HPDE6-E6E7 (cell line): Measurements from ENCODE around the gene URAD.
A peak's percentile ranks its signal among the peaks of the same experiment; 100 is the strongest.

Source experiments
- DNase-seq: peaks from one replicate; pipeline ENCODE4 v3.0.0; 2011; ENCODE audit warnings: missing footprints; ENCODE audit errors: extremely low spot score

URAD gene

DNA sequence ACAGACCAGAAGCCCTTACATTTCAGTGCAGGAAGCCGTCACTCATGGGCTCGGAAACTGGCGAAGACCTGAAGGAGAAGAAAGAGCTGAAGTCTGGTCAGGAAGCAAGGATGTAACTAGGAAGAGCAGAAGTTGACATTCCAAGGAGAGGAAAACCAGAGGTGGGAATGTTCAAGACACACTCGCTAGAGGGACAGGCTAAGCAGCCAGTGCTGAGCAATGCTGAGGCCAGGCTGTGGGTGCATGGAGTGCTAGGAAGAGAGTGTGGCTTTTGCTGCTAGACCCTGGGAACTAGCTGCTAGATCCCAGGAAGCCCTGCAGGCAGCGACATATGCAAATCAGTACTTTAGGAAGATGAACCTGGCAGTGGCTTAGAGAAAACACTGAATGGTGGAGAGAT, 12.1 kb upstream of the URAD start:
- no peak for DNase-seq

DNA sequence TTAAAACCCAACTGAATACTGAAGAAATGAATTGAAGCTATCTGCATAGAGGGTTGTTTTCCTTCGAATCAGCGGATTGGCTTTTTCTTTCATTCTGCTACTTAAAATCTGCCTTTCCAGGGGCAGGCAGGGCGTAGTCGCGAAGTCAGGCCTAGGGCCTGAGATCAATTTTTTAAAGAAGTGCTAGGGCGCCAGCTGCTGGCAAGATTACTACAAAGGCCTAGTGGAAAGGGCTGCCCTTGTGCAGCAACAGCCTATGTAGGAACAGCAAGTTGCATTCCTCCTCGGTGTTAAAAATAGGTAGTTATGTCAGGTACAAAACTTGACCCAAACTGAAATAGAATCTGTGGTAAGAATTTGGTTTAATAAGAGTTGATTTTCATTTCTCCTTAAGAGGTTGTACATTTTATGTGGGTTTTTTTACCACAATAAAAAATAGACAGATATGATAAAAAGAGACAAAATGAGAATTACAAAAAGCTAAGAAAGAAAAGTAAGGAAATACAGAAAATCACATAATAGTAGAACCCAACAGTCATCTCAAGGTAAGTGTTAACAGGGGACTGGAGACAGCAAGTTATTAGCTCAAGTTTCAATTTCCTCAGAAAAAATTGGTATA, 9.5 kb upstream of the URAD start:
- DNase-seq: peak; percentile 3

DNA sequence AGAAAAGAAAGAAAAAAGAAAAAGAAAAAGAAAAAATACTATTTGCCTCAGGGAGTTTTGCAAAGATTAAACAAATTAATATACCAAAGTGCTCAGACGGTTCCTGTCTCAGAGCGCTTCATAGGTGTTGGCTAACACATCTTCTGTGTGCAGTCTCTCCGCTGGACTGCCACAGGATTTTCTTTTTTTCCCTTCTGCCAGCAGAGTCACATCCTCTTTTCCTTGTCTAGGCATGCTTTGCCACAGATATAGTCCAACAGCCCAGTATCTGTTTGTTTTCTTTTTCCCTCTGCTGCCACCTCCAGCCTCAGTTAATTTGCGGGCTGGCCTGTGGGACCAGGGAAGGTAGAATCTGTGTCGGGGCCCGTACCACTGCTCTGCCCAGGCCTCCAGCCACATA, 3.4 kb upstream of the URAD start:
- no peak for DNase-seq

DNA sequence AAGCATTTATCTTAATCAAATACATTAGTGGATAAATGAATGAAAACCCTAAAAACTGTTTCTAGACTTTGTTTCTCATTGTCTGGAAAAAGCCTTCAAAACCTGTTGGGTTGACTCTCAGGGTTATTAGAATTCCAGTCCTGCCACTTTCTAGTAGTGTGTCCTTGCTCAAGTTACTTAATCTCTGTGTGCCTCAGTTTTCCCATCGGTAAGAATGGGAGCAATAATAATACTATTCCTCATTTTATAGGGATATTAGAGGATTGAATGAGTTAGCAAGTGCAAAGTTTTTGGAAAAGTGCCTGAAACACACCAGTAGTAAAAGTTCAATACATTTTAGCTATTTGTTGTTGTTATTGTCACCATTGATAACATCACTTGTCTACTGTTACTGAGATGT, 2.9 kb downstream of the URAD start:
- DNase-seq: no peak

DNA sequence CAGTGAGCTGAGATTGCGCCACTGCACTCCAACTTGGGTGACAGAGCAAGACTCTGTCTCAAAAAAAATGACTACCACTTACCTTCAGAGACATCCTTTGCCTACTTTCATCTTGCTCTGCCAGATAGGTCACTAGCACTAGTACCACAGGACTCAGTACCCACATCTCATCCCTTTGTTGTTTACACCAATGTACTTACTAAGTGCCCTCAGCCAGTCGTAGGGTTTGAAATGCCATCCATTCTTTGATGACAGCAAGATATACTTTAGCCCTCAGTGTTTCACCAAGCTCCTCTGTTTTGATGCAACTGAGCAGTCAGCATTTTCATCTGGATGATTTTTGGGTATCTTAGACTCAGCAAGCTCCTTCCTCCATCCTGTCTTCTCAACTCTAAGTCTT, 6.1 kb downstream of the URAD start:
- DNase-seq: no peak

DNA sequence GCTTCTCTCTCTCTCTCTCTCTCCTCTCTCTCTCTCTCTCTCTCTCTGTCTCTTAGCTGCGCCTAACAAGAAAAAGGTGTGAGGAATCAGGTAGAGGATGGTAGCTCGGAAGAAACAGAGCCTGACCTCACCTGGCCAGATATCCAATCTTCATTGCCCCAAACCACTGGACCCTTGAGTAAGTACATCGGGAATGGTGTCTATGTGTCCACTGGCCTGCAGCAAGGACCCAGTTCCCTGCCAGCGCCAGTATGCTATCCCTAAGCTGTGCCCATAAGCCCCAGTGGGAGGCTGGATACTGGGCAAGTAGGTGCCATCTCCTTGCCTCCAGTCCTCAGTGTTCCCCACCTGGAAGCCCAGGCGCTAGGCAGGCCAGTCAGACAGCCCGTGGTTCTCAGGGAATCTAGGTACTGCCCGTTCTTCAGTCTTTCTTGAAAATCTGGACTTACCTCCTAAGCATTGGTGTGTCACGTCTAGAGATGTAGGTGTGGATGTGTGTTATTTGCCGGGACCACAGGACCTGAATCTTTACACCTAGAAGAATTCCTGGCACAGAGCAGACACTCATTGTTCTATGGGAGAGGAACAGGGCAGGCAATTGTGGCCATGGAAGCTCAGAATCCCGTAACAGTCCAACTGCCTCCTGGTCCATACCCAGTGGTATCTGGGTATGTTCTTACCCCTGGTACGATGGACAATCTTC, 7.3 kb downstream of the URAD start:
- DNase-seq: no peak

DNA sequence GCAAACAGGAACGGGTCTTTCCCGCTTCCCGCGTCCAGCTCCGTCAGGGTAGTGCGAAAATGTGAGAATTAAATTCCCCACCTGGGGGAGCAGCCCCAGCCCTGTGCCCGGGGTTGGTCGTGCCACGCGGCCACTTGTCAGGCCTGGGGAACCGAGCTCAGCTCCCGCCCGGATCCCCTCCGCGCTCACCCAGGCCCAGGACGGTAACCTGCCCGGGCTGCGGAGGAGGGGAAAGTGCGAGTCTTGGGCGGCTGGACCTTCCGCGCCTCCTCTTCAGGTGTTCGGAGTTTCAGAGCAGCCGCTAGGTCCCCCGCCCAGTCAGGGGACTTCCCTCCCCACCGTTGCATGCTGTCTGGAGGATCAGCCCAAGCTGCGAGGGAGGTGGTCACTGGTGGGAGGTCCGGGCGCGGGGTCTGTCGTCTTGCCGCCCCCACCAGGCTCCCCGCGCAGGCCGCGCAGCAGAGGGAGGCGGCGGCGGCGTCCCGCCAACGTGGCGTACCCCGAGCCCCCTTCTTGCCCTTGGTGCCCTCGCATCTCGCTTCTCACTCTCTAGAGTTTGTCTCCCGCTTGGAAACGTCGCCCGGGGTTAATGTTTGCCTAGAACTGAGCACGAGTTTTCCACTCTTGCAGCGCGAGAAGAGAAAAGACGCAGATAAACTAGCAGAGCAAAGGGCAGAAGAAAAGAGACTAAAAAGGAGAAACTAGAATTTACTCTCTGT, 8.1 kb downstream of the URAD start:
- DNase-seq: no peak

DNA sequence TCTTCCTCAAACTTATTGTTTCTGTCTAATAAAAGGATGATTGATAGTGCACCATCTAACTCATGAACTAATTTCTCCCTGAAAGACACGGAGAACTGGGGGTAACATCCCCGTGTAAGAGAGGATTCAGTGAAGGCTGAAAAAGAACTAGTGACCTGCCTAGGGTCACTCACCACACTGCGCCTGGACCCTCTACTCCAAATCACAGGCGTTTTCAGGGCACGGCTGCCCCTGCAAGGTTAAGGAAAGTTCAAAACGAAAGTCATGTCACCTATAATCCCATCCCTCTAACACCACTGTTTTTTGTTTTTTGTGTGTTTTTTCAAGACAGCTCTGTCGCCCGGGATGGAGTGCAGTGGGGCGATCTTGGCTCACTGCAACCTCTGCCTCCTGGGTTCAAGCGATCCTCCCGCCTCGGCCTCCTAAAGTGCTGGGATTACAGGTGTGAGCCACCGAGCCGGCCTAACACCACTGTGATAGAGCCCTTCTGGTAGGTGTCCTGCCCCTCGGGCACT, 8.7 kb downstream of the URAD start:
- no peak for DNase-seq

DNA sequence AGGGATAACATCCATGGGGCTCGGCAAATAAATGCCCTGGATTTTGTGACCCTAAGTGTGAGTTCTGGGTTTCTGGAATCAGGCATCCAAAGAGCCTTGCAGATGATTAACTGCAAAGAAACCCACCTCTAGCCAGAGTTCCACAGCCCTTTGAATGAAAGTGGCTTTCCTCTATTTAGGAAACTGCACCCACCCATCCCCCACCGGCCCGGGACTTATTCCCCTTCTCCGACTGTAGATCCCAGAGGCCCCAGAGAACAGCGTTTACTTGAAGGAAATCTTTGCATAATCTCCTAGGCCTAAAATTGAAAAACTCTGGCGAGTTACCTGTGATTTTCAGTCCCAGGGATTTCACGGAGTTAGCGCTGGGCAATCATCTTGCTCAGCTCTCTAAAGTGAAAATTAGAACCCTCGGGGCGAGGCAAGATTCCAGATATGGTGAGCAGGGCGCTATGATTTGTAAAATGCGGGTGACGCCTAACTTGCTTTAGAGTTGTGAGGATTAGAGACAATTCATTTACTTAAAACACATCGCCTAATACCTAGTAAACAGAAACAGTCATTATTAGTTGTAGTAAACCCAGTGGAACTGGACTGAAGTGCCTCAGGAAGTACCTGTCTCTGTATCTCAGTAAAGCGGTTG, 9.4 kb downstream of the URAD start:
- DNase-seq: no peak

DNA sequence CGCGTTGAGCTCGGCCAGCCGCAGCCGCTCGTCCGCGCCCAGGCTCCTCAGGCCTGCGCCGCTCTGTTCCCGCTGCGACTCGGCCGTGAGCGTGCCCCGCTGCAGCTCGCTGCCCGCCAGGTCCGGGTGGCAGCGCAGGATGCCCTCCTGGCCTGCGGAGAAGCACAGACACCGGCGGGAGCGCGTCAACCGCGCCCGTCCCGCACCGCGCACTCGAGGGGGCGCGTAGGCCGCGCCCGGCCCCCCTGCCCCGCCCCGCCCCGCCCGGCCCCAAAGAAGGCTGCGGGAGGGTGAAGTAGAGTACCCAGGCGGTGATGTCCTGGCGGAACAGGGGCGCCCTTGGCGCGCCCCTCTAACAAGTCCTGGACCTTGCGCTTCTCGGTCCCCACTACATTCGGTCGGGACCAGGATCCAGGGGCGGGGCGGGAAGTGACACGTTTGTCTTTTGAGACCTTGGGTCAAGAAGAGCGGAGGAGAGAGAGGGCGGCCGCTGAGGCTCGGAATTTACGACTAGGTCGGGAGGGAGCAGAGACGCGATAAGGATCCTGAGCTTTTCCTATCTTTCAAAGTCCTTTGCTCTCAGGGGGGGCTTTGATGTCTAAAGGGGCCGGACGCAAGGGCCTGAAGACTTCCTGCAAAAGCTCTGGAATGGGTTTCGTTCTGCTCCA, 10.1 kb downstream of the URAD start:
- DNase-seq: no peak

DNA sequence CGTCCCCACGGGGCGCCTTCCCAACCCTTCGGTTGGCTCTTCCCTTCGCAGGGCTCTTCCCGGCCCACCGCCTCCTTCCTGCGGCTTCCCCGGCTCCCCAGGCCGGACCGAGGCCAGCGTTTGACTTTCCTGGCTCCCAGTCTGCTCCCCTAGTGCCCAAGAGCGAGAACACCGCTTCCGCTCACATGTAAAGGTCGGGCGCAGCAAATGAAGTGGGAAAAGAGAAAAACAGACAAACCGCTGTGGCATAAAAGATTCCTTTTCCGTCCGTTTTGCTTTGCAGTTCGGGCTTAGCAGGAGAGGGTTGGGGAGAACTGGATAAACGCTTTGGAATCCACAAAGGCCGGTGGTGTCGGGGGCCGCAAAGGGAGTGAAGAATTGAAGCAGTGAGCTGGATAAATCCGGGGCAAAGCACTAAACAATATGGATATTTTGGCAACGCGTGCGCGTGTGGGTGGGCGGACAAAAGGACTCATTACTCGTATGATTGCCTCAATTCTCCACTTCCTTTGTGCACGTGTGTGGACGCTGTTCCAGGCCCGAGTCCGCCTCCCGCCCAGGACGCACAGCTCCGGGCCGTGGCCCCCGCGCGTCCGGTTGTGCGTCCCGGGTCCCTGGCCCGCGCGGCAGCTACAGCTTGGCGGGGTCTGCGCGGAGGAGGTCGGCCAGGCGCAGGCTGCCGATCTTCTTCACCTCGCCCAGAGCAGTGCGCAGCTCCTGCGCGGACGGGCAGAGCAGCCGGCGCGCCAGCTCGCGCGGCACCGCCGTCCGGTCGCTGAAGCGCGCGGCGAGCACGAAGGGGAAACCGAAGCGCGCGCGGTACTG, 10.8 kb downstream of the URAD start:
- DNase-seq: no peak

DNA sequence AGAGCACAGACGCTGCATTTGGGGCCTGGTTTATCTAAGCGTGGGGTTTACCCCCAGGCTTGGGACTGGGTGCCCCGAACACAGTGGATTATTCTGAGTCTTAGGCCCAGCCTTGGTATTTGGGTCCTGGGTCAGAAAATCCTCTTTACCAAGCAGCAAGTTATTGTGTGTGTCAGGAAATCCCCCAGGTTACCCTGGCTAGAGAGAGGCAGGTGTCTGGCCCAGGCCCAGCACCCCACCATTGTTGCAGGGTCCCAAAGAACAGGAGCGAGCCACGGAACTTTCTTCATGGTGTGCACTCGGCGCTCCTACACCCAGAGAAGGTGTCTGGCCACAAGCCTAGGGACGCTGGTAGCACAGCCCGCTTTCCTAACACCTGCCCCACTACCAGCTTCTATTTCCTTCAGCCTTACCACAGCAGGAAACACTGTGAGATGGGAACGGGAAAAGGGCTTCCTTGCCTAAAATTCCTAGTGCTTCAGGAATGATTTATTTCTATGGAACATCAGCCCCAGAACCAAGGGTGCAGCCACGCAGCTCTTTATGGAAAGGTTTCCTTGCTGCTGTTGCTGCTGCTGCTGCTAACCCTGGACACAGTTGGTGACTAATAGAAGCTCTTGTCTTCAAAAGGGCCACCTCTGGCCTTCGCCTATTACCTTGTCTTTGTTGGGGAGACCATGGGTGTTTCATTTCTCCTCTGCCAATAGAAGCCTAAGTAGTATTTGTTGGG, 12.0 kb downstream of the URAD start:
- no peak for DNase-seq

DNA sequence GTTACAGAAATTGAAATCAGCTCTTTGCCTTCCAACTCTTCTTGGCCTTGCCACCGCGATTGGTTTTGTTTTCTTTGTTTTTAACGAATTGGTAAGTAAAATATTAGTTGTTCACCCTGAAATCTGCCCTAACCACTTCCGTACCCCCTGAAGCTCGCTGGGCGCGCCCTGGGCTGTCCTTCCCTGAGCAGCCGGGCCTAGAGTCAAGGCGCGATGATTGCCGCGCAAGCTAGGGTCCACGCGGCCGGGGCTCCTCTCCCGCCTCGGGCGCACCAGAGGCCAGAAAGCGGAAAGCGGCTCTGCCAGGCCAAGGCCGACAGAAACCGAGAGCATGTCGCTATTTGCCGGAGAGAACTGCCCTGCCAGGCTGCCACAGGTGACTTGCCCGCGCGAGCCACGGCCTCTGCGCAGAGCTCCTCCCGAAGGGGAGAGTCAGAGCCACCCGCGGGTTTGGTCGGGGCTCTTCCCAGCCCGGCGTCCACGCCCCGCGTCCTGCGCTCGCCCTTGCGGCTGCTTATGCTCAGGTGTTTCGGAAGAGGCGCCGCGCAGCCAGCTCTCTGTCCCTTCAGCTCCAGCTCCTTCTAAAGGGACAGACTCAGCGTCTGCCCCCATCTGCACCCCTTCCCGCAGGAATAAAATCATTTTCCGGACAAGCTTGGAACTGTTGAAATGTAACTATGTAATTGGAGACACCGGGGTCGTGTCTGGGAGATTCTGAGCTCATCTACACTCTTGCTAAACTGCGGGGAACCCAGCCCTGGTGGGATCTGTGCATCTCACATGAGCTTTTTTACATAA, 12.7 kb downstream of the URAD start:
- DNase-seq: no peak

DNA sequence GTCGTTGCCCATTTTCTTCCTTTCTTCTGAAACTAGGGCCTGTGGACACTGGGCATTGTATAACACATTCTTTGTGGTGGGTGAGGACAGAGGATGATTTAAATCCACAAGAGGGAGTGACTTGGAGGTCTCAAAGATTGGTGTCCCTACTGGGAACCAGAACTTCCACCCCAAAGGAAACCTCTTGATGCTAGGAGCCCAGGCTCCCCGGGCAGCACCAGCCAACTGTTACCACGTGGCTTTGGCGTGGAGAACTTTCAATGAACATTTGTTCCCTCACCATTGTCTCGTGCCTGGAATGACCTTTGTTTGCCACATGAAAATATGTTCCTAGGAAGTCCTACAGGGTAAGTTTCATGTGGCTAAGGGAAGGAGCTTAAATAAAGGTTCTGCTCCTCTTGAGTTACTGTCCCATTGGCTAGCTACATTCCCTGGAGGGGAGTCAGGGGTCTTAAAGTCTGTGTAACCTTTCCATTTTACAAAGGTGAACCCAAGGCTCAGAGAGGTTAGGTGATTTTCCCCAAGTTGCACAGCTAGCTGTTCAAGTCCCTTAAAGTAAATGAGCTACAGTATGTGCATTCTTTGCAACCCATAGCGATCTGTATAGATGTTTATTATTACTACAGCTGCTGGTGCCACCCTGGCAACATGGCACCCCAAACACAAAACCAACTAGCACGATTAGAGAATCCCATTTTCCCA, 14.4 kb downstream of the URAD start:
- no peak for DNase-seq

DNA sequence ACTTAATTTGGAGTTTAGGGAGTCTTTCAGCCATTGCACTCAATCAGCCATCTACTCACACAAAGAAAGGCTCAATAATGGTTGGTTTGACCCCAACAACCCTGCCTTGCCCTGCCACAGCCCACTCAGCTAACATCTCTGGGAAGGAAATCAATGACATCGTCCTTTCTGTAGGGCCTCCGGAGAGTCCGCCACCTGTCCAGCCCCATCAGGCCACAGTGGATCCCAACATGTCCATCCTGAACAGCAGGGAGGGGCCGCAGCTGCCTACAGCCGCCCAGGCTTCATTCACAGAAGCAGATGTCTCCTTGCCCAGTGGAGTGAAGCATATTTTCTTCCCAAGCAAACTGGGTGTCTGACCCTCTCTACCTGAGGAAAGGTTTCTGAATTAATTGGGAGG, 15.2 kb downstream of the URAD start:
- DNase-seq: no peak

DNA sequence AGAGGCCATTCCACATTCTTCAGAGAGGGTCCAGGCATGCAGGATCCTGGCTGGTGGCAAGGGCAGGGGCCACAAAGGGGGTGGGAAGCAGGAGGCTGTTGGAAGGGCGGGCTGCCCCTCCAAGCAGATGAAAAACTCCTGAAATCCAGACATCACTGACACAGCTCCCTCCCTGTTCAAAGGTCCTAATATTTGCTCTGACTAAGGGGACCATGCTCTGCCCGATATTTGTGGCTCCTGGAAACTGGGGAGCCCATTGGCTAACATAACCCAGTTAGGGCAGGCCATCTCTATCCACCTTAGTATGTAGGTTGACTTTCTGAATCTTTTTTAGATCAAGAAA, 16.0 kb downstream of the URAD start:
- no peak for DNase-seq

DNA sequence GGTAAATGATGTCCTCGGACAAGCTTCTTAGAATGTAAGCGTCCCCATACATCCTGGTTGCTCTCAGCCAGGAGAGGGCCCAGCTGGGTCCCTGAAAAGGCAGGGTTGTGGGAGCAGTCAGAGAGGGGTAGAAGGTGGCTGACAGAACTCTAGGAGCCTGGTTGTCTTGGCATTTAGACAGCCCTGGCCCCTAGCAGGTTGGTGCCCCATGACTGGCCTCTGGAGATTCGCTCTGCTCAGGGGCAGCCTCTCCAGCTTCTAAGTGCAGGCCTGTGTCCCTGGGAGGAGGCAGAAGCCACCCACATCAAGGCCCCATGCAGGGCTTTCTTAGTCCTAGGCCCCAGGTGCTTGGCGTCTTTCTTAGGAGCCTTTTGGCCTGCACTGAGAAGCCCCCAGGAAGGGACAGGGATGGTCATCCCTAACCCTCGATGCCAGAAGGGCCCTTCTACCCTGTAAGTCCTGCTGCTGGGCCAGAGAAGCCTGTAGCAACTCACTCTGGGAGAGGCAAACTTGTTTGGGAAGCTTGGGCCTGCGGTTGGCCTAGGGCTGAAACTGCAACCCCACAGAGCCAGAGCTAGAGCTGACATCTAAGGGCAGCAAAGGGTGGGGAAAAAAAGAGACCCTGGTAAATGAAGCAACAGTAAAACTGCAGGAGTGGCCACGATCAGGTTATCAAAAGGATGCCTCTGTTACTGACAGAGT, 16.6 kb downstream of the URAD start:
- no peak for DNase-seq

DNA sequence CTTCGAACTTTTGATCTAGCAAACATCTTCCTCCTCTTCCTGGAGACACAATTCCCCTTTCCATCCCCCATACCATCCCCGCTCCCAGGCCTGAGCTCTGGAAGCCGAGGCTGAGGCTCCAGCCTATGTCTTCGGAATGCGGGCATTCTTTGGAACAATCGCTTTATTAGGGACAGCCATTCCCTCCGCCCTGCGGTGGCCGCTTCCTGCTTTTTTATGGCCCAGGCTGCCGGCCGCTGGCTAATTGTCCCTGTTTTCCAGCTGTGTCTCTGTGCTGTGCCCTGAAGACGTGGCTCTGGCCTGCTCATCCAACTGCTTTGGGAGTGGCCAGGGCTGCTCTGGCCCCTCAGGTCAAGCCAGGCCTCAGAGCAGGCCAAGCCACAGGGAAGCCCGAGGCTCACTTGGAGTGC, 17.3 kb downstream of the URAD start:
- DNase-seq: no peak
